NCI-H526 (cell line): ENCODE results near the gene UBQLN3.

Experiments used
- DNase-seq, 2 experiments: peaks; one replicate each; lab custom pipeline; 2025; lab: John Stamatoyannopoulos, UW

The UBQLN3 gene

DNA sequence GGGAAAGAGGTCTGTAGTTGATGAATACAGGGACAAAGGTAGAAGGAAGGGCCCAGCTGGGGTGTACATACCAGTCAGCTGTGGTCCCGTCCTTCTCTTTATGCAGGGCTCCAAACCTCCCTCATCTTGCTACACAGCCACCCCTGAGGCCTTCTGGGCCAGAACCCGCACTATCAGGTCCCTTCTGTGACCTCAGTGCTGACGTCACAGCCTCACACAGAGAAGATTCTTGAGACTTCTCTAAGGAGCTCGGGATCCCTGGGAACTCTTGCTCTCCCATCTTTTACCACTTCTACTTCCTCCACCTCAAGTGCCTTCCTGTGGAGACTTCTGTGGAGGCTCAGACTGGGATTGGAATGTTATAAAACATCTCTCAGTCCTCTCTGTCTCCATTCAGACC lies at the start of gene UBQLN3:
Gene UBQLN3, minus strand, starts transcription at position 155 of the 400 bp plus-strand sequence. CDS start 399 bp downstream, outside the sequence.
- DNase-seq, result no peak

DNA sequence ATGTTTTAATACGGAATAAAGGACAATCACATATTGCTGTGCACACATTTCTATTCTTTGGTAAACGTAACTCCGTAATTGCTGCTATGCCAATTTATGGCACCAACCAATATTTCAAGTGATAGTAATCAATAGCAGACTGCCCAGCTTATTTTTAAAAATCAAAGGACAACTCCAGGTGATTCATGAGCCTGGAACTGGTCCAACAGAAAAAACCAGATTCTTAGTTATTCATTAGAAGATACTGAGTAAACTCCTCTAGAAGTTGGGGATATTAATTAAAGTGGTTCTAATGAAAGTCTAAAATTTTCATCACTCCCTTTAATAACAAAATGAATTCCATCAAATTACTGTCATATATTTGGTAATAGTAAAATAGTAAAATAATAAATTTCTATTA lies 48.0 kb upstream of the UBQLN3 start:
- no peak for DNase-seq

DNA sequence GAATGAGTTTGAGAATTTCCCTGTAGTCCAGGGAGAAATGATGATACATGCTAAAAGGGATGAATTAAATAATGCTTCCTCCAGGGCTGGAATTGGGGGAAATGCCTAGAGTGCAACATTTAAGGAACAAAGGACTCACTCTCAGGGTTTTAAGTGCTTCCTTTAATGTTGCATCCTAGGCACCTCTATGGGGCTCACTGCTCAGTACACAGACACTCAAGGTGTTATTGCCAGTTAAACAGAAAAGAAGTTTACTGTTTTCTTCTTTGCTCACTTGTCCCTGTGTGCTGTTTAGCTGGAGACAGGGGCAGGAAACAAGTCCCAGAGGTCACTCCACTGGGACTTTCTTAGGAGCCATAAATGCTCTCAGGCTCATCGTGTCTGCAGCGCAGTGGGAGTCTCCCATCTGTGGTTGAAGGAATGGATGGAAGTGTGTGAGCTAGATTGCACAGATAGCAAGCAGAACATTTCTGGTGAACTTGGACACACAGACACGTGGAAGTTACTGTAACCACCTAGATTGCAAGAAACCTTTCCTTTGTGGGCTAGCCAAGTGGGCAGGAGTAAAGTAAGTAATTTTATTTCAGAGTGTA lies 46.9 kb upstream of the UBQLN3 start:
- DNase-seq, result no peak

DNA sequence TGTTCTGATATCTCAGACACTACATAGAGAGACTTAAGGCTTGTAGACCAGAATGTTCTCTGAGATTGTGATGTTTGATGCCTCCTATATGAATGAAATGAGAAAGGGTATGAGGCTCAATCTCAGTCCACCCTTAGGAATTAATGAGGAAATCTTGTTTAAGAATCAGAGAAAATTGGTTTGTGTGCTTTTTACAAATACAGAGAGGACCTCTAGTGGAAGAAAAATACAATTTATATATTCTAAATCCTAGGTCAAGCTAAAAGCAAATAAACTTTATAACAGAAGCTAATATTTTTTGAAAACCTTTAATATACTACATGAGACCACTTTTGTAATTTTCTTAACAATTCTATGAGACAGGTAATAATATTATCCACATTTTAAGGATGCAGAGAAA lies 43.6 kb upstream of the UBQLN3 start:
- DNase-seq, result no peak

DNA sequence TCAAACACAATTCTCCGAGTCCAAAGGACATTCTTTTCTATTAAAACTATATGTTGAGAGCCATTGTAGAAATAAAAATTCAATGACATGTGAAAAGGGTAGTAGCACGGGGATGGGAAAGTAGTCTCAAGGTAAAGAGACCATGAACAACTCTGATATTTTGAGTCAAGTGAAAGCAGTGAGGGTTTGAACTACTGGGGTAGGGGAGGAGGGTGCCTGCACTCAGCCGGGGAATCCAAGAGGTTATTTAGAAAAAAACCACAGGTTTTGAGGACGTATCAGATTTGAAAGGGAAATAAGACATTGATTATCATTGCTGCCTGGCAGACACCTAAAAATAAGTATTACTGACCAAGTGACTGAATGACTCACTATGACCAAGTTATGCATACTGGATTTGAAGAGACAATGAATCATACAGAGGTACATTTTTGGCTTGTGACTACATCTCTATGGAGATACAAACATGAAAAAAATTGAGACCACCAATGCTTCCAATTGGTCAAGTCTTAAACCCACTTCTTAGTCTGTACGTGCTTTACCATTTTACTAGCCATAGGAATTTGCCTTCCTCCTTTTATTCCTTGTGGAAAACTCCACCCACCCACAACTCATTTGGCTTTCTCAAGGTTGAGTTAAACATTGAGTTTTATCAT lies 40.8 kb upstream of the UBQLN3 start:
- DNase-seq, result no peak

DNA sequence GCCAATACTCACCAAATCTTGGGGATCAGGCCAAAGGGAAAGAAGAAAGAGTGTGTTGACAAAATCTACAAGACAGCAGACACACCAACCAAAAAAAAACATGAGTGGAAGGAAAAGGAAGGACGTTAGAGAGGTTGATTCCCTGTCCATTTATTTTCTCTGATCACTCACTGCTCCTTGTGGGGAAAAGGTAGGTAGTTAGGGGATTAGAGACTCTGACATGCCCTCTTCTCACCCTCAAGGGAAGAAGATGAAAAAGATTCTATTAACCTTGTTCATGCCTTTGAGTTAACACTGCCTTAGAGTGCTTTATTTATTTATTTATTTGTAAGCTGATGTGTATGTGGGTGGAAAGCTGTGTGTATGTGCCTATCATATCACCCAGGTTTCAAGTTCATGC lies 38.7 kb upstream of the UBQLN3 start, which contains the start of gene OR52H1:
Gene OR52H1, minus strand, starts transcription at position 101 of the 400 bp plus-strand sequence. CDS start 3,035 bp downstream, outside the sequence.
- no peak for DNase-seq

DNA sequence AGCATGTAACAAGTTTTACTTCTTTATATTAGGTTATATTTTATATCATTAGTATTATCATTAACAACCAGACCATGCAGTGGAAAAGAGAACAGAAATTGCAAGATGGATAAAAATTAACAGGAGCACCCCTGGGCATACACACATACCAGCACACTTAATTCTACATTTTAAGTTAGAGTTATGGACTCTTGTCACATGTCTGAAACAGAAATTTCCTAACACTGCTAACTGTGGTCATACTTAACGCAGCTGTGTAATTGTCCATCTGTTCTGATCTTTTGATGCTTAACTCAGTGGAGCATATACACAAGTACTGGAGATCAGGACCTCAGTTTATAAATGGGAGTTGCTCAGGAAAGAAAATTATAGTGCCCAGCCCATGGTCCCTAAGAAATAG lies 38.2 kb upstream of the UBQLN3 start:
- DNase-seq, result no peak

DNA sequence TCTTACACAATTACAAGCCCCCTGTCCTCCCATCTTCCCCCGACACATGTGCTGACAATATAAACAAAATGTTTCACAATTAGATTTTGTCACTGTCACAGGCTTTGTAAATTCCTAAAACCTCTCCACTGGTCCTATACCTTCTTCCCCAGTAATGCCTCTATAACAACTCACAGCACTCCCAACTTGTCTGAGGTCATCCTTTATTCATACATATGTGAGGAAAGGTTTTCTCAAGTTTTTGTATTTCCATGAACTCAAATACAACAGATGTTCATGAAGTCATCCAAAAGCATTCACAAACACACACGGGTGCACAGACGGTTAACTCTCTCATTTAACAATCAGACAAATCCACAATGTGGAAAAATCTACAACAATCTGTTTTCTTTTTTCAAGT lies 36.7 kb upstream of the UBQLN3 start:
- no peak for DNase-seq

DNA sequence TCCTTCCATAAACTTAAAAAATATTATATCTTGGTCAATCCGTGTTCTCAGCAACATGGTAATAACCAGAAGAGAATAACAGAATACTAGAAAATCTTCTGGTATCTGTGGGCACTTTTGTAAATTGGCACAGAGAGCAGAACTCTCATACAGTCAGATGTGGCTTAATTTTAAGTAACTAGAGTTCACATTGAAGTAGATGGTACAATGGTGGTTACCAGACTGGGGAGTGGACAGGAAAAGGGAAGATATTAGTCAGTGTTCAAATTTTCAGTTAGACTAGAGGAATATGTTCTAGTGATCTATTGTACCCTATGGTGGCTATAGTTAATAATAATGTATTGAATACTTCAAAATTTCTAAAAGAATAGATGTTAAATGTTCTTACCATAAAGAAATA lies 31.7 kb upstream of the UBQLN3 start:
- DNase-seq, result no peak

DNA sequence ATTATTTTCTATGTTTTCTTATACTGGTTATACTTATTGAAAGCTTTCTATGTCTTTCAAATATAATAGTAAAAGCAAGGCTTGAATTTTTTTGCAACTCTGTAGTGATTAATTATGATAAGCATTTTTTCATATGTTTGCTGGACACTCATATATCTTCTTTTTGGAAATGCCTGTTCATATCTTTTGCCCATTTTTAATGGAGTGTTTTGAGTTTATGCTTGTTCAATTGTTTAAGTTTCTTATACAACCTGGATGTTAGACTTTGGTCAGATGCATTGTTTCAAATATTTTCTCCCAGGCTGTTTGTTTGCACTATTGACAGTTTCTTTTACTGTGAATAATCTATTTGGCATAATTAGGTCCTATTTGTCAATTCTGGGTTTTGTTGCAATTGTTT lies 26.7 kb upstream of the UBQLN3 start:
- no peak for DNase-seq

DNA sequence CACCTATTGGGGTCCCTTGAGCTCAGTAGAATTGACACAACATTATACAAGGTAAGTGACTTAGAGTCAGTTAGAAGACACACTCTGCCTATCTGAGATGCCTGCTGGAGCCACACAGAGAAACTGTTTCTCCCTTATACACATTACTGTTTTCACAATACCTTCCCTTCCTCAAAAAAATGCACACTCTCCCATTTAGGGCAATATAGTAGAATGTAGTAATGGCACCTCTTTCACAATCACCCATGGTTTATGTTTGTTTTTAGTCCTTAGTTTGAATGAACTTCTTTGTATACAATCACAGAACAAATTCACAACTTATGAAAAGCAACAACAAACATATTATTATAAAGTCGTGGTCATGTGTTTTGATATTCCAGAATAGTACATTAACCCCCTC lies 24.3 kb upstream of the UBQLN3 start:
- DNase-seq, result no peak

DNA sequence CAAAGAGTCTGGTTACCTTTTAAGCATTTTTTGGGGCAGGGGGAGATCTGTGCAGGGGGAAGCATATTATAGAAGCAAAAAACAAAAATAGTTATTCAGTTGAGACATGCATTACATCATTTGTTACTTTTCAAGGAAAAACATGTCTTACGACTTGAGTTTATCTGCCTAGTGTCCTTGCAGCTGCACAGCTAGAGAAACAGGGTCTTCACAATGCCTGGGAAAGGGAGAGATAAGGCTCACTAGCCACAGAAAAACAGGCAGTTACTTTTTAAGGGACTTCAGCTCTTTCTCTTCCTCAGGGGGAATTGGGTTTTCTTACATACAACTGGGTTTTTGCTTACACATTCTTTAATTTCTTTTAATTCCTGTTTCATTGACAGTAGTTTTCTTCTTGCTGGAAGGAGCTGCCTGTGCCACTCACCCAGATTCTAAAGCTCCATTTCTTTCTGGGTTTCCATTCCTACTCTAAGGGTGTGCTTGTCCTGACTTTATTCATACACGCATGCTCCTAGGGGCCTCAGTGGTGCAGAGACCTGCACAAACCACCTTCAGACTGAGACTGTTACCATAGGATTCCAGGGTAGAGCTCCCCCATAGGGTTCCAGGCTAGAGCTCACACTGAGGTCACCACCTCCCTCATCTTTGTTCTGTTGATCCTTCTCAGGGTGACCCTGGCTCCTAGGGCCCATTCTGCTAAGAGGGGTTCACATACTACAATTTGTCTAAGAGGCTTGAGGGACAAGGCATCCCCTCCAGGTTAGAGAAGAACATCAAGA lies 21.5 kb upstream of the UBQLN3 start:
- no peak for DNase-seq

DNA sequence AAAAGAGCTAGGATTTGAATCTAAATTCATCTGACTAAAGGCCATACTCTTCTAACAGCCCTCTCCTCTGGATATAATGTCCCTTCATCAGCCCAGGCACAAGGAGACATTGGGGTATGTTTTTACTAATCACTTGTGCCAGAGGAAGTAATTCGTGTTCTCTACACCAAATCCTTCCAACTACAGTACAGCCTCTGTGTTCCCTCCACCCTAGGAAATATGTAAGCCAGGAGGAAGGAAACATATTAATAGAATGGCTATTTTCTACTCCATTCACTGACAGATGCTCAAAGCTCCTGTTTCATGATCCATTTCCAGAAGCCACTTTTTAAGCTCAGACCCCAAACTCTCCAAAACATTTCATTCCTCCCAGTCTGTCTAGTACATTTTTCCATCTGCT lies 18.7 kb upstream of the UBQLN3 start:
- no peak for DNase-seq

DNA sequence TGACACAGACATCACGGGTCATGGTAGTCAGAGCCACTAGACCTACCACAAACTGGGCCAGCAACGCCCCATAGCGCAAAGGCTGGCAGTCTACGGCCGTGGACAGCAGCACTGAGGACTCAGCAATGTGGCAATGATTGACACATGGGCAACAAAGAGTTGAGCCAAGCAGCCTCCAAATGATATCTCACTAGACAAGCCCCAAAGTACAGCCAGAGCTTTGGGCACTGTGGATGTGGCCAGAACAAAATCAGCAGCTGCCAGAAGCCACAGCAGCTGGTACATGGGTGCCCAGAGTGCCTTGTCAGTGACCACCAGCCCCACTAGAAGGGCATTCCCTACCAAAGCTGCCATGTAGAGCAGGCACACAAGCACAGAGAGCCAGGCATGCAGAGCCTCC lies 18.0 kb upstream of the UBQLN3 start:
- DNase-seq, result no peak

DNA sequence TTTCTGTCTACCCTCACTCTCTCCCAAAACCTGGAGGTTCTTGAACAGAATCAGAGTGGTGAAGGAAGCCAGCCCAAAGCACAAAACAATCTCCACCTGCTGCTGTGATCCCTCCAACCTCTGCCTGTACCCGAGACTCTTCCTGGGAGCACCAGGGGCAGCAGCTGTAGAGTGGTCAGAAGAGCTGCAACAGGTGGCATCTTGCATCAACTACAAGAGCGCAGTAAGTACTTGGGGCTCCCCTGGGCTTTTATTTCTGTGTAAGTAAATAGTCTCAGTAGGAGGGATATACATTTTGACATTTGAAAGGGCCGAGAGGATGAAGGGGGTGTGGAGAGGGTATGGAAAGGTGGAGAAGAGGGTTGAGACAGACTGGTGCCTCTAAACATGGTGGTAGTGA lies 15.0 kb upstream of the UBQLN3 start:
- no peak for DNase-seq

DNA sequence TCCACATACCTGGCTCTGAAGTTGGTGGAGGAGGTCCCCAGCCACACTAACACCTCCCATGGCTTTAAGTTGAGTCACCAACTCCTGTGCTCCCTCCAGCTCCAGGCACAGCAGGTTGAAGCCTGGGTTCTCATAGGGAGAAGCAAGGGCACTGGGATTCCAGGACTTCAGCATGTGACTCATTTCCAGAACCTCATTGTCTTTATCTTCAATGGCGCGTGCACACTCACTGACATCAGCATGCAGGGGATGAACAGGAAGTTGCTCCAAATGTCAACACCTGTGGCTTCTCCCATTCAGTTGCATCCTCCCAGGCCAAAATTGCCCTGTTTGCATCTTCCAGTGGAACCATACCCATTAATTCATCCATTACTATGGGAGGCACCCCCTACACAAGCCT lies 12.6 kb upstream of the UBQLN3 start:
- DNase-seq, result no peak

DNA sequence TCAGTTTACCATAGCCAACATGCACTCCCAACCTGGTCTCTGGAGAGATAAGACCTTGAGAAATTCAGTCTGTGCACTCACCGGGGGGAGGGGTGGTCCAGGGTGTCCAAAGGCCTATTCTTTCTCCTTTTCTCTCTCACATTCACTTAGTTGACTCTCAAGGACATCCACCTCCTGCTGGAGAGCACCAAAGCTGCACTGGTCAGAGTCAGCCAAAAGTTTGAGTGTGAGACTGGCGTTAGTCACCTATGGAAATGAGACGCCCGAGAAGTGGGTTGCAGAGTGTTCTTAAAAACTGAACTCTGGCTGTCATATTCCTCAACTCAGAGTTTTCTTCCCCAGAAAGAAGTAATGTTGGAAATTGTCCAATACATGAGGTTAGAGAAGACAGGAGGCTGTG lies 11.8 kb upstream of the UBQLN3 start:
- no peak for DNase-seq

DNA sequence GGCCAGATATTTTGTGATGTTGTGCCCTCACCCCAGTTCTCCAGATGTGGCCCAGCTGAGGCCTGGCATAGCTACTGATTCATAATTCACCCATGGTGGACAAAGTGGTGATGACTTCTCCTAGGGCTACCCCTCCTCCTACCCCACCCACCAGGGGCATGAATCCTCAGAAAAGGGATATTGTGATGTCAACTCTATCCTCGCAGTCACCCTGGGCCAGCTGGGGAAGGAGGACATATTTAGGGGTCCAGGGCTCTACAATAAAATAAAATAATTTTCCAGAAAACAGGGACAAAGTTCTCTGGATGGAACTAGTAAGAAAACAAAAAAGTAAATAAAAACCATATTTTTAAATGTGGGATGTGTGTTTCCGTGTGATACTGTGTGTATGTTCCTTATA lies 6.8 kb upstream of the UBQLN3 start, which contains the start of gene UBQLNL:
Gene UBQLNL, minus strand, starts transcription at position 101 of the 400 bp plus-strand sequence. CDS start 258 bp downstream, outside the sequence.
- DNase-seq, result no peak

DNA sequence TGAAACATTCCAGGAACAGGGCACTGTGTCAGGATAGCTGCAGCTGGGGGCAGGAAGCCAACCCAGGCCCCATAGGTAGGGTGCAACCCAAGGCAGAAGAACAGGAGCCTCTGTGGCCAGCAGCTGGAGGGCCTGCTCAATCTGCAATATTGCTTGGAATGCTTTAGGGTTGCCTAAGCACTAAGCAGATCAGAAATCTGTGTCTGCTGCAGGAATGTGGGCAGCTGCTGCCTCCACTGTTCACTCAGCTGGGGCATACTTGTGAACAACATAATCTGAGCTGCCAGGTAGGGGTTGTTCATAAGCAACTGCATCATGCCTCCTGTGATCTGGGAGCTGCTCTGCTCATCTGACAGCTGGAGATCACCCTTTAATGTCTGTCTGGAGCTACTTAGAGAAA lies 5.1 kb upstream of the UBQLN3 start:
- DNase-seq, result no peak

DNA sequence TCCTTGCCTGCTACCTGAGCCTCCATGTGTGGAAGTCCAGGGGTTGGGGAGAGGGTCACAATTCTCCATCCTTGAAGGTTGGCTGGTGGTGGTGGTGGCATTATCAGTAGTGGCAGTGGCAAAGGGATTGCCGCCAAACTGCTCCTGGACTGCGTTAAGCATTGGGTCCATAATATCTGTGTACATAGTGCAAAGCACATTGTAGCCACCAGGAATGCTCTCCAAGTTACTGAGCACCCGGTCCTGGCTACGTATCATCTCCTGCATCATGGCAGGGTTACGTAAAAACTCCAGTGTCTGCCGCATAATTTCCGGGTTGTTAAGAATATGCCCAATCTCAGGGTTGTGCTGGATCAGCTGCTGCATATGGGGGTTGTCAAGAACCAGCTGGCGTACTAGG lies 1.2 kb downstream of the UBQLN3 start:
- DNase-seq, result no peak

DNA sequence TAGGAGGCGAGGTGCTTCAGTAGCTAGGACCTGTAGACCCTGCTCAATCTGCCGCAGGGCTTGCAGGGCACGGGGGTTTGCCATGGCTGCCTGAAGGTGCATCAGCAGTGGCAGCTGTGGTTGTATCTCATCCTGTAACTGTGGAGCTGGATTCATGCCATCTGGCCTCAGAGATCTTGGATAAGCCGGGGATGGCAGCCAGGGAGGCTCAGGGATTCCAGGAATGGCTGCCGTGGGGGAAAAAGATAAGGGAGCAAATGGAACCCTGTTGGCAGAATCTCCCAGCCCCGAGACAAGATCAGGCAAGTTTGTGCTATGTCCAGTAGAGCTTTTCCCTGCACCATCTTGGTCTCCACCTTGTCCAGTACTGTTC lies 1.8 kb downstream of the UBQLN3 start:
- DNase-seq, result no peak

DNA sequence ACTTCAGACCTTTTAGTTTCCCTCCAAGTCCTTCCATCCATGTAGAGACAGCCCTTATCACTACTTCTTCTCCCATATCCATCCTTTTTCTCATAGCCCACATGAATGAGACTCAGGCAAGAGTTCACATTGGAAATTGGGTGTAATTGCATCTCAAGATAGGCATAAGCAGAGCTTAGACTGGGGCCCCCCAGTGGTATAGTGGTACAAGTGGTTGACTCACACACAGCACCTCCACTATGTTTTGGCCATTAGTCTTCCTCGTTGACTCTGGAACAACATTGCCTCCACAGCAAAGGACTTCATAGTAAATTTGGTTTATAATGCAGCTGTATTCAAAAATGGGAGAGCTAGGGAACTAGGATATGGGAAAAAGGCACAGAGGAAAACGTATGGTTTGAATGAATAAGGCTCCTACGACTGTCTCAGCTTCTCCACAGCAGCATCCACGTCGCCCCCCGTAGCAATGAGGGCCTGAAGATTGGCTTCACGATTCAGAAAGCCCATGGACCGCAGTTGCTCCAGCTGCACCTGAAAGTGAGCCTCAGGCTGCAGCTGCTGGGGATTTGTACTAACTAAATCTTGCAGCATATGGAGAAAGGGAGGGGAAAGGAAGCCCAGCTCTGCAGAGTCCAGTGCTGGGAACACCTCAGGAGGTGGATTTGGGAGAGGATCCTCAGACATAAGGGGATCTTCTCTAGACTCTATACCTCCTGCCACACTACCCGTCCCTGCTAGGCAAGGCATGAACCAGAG lies 2.4 kb downstream of the UBQLN3 start:
- no peak for DNase-seq
